Measurements from ENCODE around the gene DYRK1B. TPM values are rescaled to one million over a fixed set of nuclear protein-coding genes. Genes with fewer than 3 reads are reported as not detected.

DYRK1B gene
- total RNA-seq, 1 donor from 2014 or later, result 7.8 TPM

DNA sequence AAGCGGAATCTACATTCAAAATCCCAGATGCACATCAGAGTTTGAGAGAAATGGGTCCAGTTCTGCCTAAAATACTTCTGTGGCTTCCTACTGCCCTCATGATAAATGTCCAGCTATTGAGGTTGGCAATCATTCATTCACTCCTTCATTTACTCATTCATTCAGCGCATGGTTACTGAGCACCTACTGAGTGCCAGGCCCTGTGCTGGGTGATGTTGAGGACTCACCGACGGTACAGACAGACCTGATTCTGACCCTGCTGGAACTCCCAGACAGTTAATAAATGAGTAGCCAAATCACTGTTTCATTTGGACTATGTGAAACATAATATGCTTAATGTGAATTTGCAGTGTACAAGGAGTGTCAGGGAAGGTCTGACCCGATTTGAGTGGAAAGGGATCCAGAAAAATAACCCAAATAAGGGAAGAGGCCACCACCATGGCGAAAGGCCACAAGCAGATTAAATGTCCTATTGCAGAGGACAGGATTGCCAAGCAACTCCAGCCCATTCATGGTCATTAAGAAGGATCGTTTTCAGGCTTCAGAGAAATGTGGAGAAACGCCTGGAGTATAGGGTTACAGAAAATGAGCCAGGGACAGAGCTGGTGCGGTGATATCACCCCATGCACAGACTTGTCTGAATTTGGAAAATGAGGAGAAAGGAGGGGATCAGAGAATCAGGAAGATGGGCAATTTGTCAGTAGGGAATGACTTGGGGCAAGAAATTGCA, 20.5 kb downstream of the DYRK1B start:
- DNase-seq (ENCODE audit: low spot score), result no peak
- H3K9me3 ChIP-seq (ENCODE audit: low read depth), result no peaks in the 10 kb centered on the region
- no peaks in the 10 kb centered on the region for H3F3A ChIP-seq (ENCODE audit: low read depth)
- no peak overlapping the region for H2AFZ ChIP-seq (replicated peaks)
- no peaks in the 10 kb centered on the region for H3K27me3 ChIP-seq
- Mint-ChIP-seq H3K27ac (no peak overlapping the region), H3K36me3 (peaks cover 3% of the 10 kb centered on the region), H3K27me3 (ENCODE audit: insufficient read depth, low read depth) (peaks cover 2% of the 10 kb centered on the region), H3K4me3 (no peak overlapping the region), H3K4me1 (no peaks in the 10 kb centered on the region), H3K9me3 (peaks cover 2% of the 10 kb centered on the region)
- H3K4me1 ChIP-seq, result no peaks in the 10 kb centered on the region
- TF ChIP-seq EZH2phosphoT487 (IDR thresholded peaks at IDR 0.05), result no peak
- TF ChIP-seq, protein P1, sequence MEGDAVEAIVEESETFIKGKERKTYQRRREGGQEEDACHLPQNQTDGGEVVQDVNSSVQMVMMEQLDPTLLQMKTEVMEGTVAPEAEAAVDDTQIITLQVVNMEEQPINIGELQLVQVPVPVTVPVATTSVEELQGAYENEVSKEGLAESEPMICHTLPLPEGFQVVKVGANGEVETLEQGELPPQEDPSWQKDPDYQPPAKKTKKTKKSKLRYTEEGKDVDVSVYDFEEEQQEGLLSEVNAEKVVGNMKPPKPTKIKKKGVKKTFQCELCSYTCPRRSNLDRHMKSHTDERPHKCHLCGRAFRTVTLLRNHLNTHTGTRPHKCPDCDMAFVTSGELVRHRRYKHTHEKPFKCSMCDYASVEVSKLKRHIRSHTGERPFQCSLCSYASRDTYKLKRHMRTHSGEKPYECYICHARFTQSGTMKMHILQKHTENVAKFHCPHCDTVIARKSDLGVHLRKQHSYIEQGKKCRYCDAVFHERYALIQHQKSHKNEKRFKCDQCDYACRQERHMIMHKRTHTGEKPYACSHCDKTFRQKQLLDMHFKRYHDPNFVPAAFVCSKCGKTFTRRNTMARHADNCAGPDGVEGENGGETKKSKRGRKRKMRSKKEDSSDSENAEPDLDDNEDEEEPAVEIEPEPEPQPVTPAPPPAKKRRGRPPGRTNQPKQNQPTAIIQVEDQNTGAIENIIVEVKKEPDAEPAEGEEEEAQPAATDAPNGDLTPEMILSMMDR (IDR thresholded peaks at IDR 0.05), result no peak
- no peak overlapping the region for H3K4me2 ChIP-seq
- H3K4me3 ChIP-seq, result no peak overlapping the region
- no peak overlapping the region for H3K9ac ChIP-seq
- H3K36me3 ChIP-seq, result no peaks in the 10 kb centered on the region
- no peaks in the 10 kb centered on the region for H4K20me1 ChIP-seq (ENCODE audit: low read depth)
- no peak overlapping the region for H3K27ac ChIP-seq
- no peaks in the 10 kb centered on the region for H3K79me2 ChIP-seq (ENCODE audit: low read depth)

DNA sequence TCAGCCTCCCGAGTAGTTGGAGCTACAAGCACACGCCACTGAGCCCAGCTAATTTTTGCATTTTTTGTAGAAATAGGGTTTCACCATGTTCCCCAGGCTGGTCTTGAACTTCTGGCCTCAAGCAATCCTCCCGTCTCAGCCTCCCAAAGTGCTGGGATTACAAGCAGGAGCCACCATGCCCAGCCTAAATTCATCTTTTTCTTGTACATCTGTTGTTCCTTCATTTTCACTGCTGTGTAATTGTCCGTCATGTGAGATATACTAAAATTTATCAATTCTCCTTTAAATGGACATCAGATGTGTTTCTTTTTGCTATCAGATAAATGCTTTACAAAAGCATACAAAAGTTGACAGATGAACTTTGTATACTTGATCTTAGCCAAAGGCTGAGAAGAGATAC, 22.9 kb downstream of the DYRK1B start:
- Mint-ChIP-seq H3K9me3 (peaks cover 2% of the 10 kb centered on the region), H3K36me3 (no peaks in the 10 kb centered on the region), H3K4me3 (no peak overlapping the region), H3K27me3 (ENCODE audit: insufficient read depth, low read depth) (peaks cover 2% of the 10 kb centered on the region), H3K4me1 (no peaks in the 10 kb centered on the region), H3K27ac (no peak overlapping the region)
- H3K9me3 ChIP-seq (ENCODE audit: low read depth), result no peaks in the 10 kb centered on the region
- H3K9ac ChIP-seq, result no peak overlapping the region
- H3K27ac ChIP-seq, result no peak overlapping the region
- no peaks in the 10 kb centered on the region for H3K79me2 ChIP-seq (ENCODE audit: low read depth)
- no peak overlapping the region for H3K4me2 ChIP-seq
- no peak overlapping the region for H2AFZ ChIP-seq (replicated peaks)
- H4K20me1 ChIP-seq (ENCODE audit: low read depth), result no peaks in the 10 kb centered on the region
- no peaks in the 10 kb centered on the region for H3F3A ChIP-seq (ENCODE audit: low read depth)
- TF ChIP-seq EZH2phosphoT487 (IDR thresholded peaks at IDR 0.05), result no peak
- TF ChIP-seq, protein P1 (IDR thresholded peaks at IDR 0.05), result no peak
- TF ChIP-seq EZH2 (IDR thresholded peaks at IDR 0.05), result no peak
- H3K36me3 ChIP-seq, result no peaks in the 10 kb centered on the region
- no peaks in the 10 kb centered on the region for H3K27me3 ChIP-seq
- no peaks in the 10 kb centered on the region for H3K4me1 ChIP-seq
- no peak overlapping the region for H3K4me3 ChIP-seq
- DNase-seq (ENCODE audit: low spot score), result no peak

DNA sequence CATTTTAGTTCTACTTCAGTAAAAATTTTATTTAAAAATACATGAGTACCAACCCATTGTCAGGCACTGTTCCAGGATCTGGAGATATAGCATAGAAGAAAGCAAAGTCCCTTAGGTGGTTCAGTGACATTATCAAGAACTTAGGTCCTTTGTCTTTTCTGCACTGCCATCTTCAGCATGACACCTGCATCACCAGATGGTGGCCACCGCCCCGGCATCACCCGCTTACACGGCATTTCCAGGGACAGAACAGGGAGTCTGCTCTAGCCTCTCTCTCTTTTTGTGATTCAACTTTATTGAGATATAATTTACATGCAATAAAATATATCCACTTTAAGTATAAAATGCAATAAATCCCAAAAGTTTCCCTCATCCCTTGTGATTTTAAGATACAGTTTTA, 23.5 kb downstream of the DYRK1B start:
- no peaks in the 10 kb centered on the region for H3K36me3 Mint-ChIP-seq
- no peaks in the 10 kb centered on the region for H3K9me3 ChIP-seq (ENCODE audit: low read depth)
- no peak overlapping the region for H3K27ac Mint-ChIP-seq
- no peak overlapping the region for H3K9ac ChIP-seq
- no peaks in the 10 kb centered on the region for H3F3A ChIP-seq (ENCODE audit: low read depth)
- H3K79me2 ChIP-seq (ENCODE audit: low read depth), result no peaks in the 10 kb centered on the region
- H3K27me3 ChIP-seq, result no peaks in the 10 kb centered on the region
- no peak overlapping the region for H3K27ac ChIP-seq
- H2AFZ ChIP-seq (replicated peaks), result no peak overlapping the region
- H3K27me3 Mint-ChIP-seq (ENCODE audit: insufficient read depth, low read depth), result peaks cover 2% of the 10 kb centered on the region
- no peaks in the 10 kb centered on the region for H3K4me1 ChIP-seq
- peaks cover 2% of the 10 kb centered on the region for H3K9me3 Mint-ChIP-seq
- TF ChIP-seq EZH2 (IDR thresholded peaks at IDR 0.05), result no peak
- TF ChIP-seq EZH2phosphoT487 (IDR thresholded peaks at IDR 0.05), result no peak
- TF ChIP-seq, protein P1 (IDR thresholded peaks at IDR 0.05), result no peak
- H4K20me1 ChIP-seq (ENCODE audit: low read depth), result no peaks in the 10 kb centered on the region
- no peak overlapping the region for H3K4me2 ChIP-seq
- no peak overlapping the region for H3K4me3 Mint-ChIP-seq
- no peak overlapping the region for H3K4me3 ChIP-seq
- no peaks in the 10 kb centered on the region for H3K4me1 Mint-ChIP-seq
- no peak for DNase-seq (ENCODE audit: low spot score)
- H3K36me3 ChIP-seq, result no peaks in the 10 kb centered on the region

Data from neural progenitor cell (in vitro differentiated cells).